H1 (cell line): Measurements from ENCODE around the gene TMEM154. TPM values are rescaled to one million over a fixed set of nuclear protein-coding genes. Genes with fewer than 3 reads are reported as not detected.

ENCODE experiments used
- HDAC2 ChIP-seq, 2 experiments: fragments of 300-600 bp in 1 of 2; sonication (generic) in 1 of 2; IDR thresholded peaks; 2 replicates each; pipeline ENCODE4 v1.6.1; 2011 to 2012; ENCODE audit warnings: low read depth in 2 of 2, low read length in 2 of 2, mild to moderate bottlenecking in 2 of 2, moderate library complexity in 2 of 2, borderline replicate concordance in 1 of 2, inconsistent platforms in 1 of 2
- JUN ChIP-seq: IDR thresholded peaks from 2 replicates; pipeline ENCODE4 v1.6.1; 2011; ENCODE audit warnings: low read depth, mild to moderate bottlenecking, improper control_type of control experiment, low read length
- POLR2AphosphoS5 ChIP-seq: IDR thresholded peaks from 2 replicates; pipeline ENCODE4 v1.6.1; 2011; ENCODE audit warnings: low read depth, low read length
- SIN3A ChIP-seq, 2 experiments: IDR thresholded peaks in 1 of 2; conservative IDR thresholded peaks in 1 of 2; 2 replicates each; pipeline ENCODE4 v1.6.1; 2011 to 2012; ENCODE audit warnings: low read length in 2 of 2, improper control_type of control experiment in 1 of 2, low read depth in 1 of 2, mild to moderate bottlenecking in 1 of 2
- SIX5 ChIP-seq: IDR thresholded peaks from 2 replicates; pipeline ENCODE4 v1.6.1; 2011; ENCODE audit warnings: mild to moderate bottlenecking, low read depth, low read length
- TCF12 ChIP-seq: IDR thresholded peaks from 2 replicates; pipeline ENCODE4 v1.6.1; 2011; ENCODE audit warnings: low read depth, mild to moderate bottlenecking, low read length
- polyA plus RNA-seq, 7 experiments: library from polyadenylated mRNA; depleted of rRNA in 3 of 7; stranded (reverse) in 5 of 7; unstranded in 2 of 7; fragments of >200 nt in 5 of 7; fragments of 200-250 nt in 2 of 7; gene quantifications; 1 replicate in 5 of 7; 2 replicates in 1 of 7; 4 replicates in 1 of 7; pipeline versions ENCODE4 v1.2.1 to v1.2.3, GENCODE V29; 2011 to 2013; ENCODE audit warnings: missing spikeins in 2 of 7, mixed read lengths in 2 of 7
- total RNA-seq: library from RNA; stranded (reverse); fragmentation: NEBNext Ultra II Directional; extraction: Animal tissue kit (Norgen Biotek cat#: 25700); gene quantifications from 2 replicates; pipeline ENCODE4 v1.2.1, GENCODE V29; 2021

Gene TMEM154
- total and polyA plus RNA-seq, 2 of the 8 experiments (the other 6 are each of a cell fraction or from before 2014, with no cell fraction given): 0.33 to 1.2 TPM

GRCh38 chr4:152661649-152662048 is 18.1 kb downstream of the TMEM154 start (continued):
- no peak for TF ChIP-seq POLR2AphosphoS5
- no peak for TF ChIP-seq SIX5
- TF ChIP-seq JUN: no peak
- TF ChIP-seq TCF12: no peak
- TF ChIP-seq HDAC2 (IDR thresholded peaks at IDR 0.05; ENCODE audit: borderline replicate concordance in 1 of 2, low read depth in 2 of 2, low read length in 2 of 2): no peak
- no peak for TF ChIP-seq SIN3A (conservative IDR thresholded peaks at IDR 0.05 in 1 of 2, IDR thresholded peaks at IDR 0.05 in 1 of 2; ENCODE audit: low read depth in 1 of 2, low read length in 2 of 2)
- TF ChIP-seq, all 59 proteins: peak for 0
